HCT116 (cell line): ENCODE measurements around the gene CELF4.

Experiments used
- EZH2 ChIP-seq: fragments of 200-600 bp; sonication (generic); IDR thresholded peaks from 2 replicates; pipeline ENCODE4 v1.6.1; 2017; ENCODE audit warnings: antibody characterized with exemption, mixed run types
- JUND ChIP-seq: IDR thresholded peaks from 2 replicates; pipeline ENCODE4 v1.6.1; 2012
- POLR2A ChIP-seq: IDR thresholded peaks from 2 replicates; pipeline ENCODE4 v1.7.0; 2011; ENCODE audit warnings: borderline replicate concordance; ENCODE audit not compliant: insufficient read depth, insufficient read length; ENCODE audit errors: extremely low read depth
- POLR2AphosphoS5 ChIP-seq: IDR thresholded peaks from 2 replicates; pipeline ENCODE4 v1.6.1; 2011; ENCODE audit warnings: mild to moderate bottlenecking, low read depth, low read length, moderate library complexity
- YY1 ChIP-seq: IDR thresholded peaks from 2 replicates; pipeline ENCODE4 v1.6.1; 2011; ENCODE audit warnings: low read length, low read depth, moderate library complexity, mild to moderate bottlenecking; ENCODE audit not compliant: insufficient replicate concordance; ENCODE audit errors: extremely low read depth
- ZFX ChIP-seq: fragments of 450-650 bp; IDR thresholded peaks from 2 replicates; pipeline ENCODE4 v1.6.1; 2017
- ZNF274 ChIP-seq: fragments of 200-500 bp; sonication (Bioruptor generic); IDR thresholded peaks from 2 replicates; pipeline ENCODE4 v1.6.1; 2014; ENCODE audit warnings: mild to moderate bottlenecking, low read depth, low read length, inconsistent platforms
- TF ChIP-seq, protein P1 (sequence below), 3 experiments: fragments of 200-600 bp in 1 of 3; sonication (generic) in 1 of 3; IDR thresholded peaks in 2 of 3; conservative IDR thresholded peaks in 1 of 3; 2 replicates each; pipeline ENCODE4 v1.5.1; 2012 to 2017; ENCODE audit warnings: low read depth in 2 of 3, low read length in 2 of 3, antibody characterized with exemption in 1 of 3, borderline replicate concordance in 1 of 3, control low read depth in 1 of 3, mild to moderate bottlenecking in 1 of 3, mixed read lengths in 1 of 3, mixed run types in 1 of 3, moderate library complexity in 1 of 3; ENCODE audit not compliant: insufficient read depth in 1 of 3
- TF ChIP-seq, protein P2 (sequence below): IDR thresholded peaks from 2 replicates; pipeline ENCODE4 v1.6.1; 2012
- TF ChIP-seq, protein P3 (sequence below): IDR thresholded peaks from 2 replicates; pipeline ENCODE4 v1.6.1; 2012; ENCODE audit warnings: low read depth
- TF ChIP-seq, protein P4 (sequence below): IDR thresholded peaks from 2 replicates; pipeline ENCODE4 v1.6.1; 2012

DNA sequence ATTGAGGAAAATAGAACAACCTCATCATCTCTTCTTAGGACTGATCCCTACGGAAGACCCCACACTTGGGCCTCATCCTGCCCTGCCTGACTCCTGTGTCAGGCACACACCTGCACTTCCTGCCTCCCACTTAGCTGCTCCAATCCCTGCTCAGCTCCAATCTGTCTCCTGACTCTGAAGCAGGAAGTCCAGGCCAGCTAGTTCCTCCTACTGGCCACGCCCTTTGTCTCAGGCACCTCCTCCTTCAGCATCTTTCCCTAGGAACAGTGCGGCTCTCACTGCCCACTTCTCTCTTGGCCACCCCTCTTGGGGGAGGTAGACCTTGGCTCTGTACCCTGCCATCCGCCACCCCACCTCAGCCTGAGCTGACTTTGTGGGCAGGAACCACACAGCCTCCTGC is 135.8 kb downstream of the CELF4 start:
- TF ChIP-seq, protein P1, sequence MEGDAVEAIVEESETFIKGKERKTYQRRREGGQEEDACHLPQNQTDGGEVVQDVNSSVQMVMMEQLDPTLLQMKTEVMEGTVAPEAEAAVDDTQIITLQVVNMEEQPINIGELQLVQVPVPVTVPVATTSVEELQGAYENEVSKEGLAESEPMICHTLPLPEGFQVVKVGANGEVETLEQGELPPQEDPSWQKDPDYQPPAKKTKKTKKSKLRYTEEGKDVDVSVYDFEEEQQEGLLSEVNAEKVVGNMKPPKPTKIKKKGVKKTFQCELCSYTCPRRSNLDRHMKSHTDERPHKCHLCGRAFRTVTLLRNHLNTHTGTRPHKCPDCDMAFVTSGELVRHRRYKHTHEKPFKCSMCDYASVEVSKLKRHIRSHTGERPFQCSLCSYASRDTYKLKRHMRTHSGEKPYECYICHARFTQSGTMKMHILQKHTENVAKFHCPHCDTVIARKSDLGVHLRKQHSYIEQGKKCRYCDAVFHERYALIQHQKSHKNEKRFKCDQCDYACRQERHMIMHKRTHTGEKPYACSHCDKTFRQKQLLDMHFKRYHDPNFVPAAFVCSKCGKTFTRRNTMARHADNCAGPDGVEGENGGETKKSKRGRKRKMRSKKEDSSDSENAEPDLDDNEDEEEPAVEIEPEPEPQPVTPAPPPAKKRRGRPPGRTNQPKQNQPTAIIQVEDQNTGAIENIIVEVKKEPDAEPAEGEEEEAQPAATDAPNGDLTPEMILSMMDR (IDR thresholded peaks at IDR 0.05 in 2 of 3, conservative IDR thresholded peaks at IDR 0.05 in 1 of 3; ENCODE audit: borderline replicate concordance in 1 of 3, insufficient read depth in 1 of 3, low read depth in 2 of 3, low read length in 2 of 3) = no peak
- TF ChIP-seq ZNF274 (no peak), ZFX (no peak), POLR2AphosphoS5 (no peak), YY1 (no peak), POLR2A (no peak), JUND (no peak), EZH2 (no peak)
- TF ChIP-seq, protein P2, sequence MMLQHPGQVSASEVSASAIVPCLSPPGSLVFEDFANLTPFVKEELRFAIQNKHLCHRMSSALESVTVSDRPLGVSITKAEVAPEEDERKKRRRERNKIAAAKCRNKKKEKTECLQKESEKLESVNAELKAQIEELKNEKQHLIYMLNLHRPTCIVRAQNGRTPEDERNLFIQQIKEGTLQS = no peak
- TF ChIP-seq, protein P3, sequence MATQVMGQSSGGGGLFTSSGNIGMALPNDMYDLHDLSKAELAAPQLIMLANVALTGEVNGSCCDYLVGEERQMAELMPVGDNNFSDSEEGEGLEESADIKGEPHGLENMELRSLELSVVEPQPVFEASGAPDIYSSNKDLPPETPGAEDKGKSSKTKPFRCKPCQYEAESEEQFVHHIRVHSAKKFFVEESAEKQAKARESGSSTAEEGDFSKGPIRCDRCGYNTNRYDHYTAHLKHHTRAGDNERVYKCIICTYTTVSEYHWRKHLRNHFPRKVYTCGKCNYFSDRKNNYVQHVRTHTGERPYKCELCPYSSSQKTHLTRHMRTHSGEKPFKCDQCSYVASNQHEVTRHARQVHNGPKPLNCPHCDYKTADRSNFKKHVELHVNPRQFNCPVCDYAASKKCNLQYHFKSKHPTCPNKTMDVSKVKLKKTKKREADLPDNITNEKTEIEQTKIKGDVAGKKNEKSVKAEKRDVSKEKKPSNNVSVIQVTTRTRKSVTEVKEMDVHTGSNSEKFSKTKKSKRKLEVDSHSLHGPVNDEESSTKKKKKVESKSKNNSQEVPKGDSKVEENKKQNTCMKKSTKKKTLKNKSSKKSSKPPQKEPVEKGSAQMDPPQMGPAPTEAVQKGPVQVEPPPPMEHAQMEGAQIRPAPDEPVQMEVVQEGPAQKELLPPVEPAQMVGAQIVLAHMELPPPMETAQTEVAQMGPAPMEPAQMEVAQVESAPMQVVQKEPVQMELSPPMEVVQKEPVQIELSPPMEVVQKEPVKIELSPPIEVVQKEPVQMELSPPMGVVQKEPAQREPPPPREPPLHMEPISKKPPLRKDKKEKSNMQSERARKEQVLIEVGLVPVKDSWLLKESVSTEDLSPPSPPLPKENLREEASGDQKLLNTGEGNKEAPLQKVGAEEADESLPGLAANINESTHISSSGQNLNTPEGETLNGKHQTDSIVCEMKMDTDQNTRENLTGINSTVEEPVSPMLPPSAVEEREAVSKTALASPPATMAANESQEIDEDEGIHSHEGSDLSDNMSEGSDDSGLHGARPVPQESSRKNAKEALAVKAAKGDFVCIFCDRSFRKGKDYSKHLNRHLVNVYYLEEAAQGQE = no peak
- TF ChIP-seq, protein P4, sequence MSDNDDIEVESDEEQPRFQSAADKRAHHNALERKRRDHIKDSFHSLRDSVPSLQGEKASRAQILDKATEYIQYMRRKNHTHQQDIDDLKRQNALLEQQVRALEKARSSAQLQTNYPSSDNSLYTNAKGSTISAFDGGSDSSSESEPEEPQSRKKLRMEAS = no peak
